SK-N-SH treated with all-trans-retinoic acid at 6 μM for 48 hours (cell line): Measurements from ENCODE around the gene TTC28.

ENCODE experiments used
- CSRNP3 ChIP-seq: fragments of 250-450 bp; sonication (Bioruptor Pico); IDR thresholded peaks from 2 replicates; pipeline ENCODE4 v1.5.1; 2021; ENCODE audit warnings: mild to moderate bottlenecking, moderate library complexity
- GLIS3 ChIP-seq: fragments of 250-450 bp; sonication (Bioruptor Pico); IDR thresholded peaks from 2 replicates; pipeline ENCODE4 v1.5.0; 2020; ENCODE audit warnings: mild to moderate bottlenecking, moderate library complexity
- PATZ1 ChIP-seq: fragments of 250-450 bp; sonication (Bioruptor Pico); IDR thresholded peaks from 2 replicates; pipeline ENCODE4 v1.8.0; 2020; ENCODE audit warnings: mild to moderate bottlenecking, moderate library complexity, borderline replicate concordance
- ZC3H10 ChIP-seq: fragments of 250-450 bp; sonication (Bioruptor Pico); IDR thresholded peaks from 2 replicates; pipeline ENCODE4 v1.5.1; 2021; ENCODE audit warnings: mild to moderate bottlenecking, moderate library complexity

- TF ChIP-seq ZC3H10, result no peak
- no peak for TF ChIP-seq PATZ1 (CRISPR knock-in tag)
- no peak for TF ChIP-seq CSRNP3 (CRISPR knock-in tag)
- TF ChIP-seq GLIS3 (CRISPR knock-in tag), result no peak
Observed at GRCh38 chr22:27933186-27933983, 746.3 kb downstream of the TTC28 start.
